OCI-LY3 (cell line): Measurements from ENCODE around the gene HS6ST1.

Source experiments
- H2AFZ ChIP-seq: fragments of 200-600, 300-600 bp; shearing (Covaris generic); 2 replicates; pipeline ENCODE4 v1.6.0; 2014; ENCODE audit warnings: antibody characterized with exemption, low read depth, low read length
- H3K27ac ChIP-seq: fragments of 200-600, 300-600 bp; sonication (generic); 2 replicates; pipeline ENCODE4 v1.5.1; 2014; ENCODE audit warnings: mild to moderate bottlenecking, low read length, moderate library complexity, mixed read lengths
- H3K27me3 ChIP-seq: fragments of 200-600, 300-600 bp; sonication (generic); 2 replicates; pipeline ENCODE4 v1.6.1; 2014; ENCODE audit warnings: low read depth, low read length, mixed read lengths
- H3K36me3 ChIP-seq: fragments of 200-600, 300-600 bp; sonication (generic); replicated peaks from 2 replicates; pipeline ENCODE3; 2014; ENCODE audit warnings: low read depth, low read length, mixed read lengths
- H3K4me1 ChIP-seq: fragments of 300-600, 200-600 bp; sonication (generic); 2 replicates; pipeline ENCODE4 v1.6.1; 2014; ENCODE audit warnings: low read length, mixed read lengths
- H3K4me2 ChIP-seq: fragments of 200-600, 300-600 bp; sonication (generic); 2 replicates; pipeline ENCODE4 v1.6.1; 2014; ENCODE audit warnings: low read length, mixed read lengths
- H3K4me3 ChIP-seq: fragments of 300-600, 200-600 bp; sonication (generic); 2 replicates; pipeline ENCODE4 v1.5.1; 2014; ENCODE audit warnings: antibody characterized with exemption, mild to moderate bottlenecking, low read length, moderate library complexity
- H3K79me2 ChIP-seq: fragments of 300-600, 200-600 bp; shearing (Covaris generic); 2 replicates; pipeline ENCODE4 v1.6.1; 2014; ENCODE audit warnings: mild to moderate bottlenecking, low read length, mixed read lengths
- H3K9ac ChIP-seq: fragments of 300-600, 200-600 bp; shearing (Covaris generic); 2 replicates; pipeline ENCODE4 v1.6.0; 2014; ENCODE audit warnings: mild to moderate bottlenecking, low read length, moderate library complexity
- H3K9me3 ChIP-seq: fragments of 200-600, 300-600 bp; shearing (Covaris generic); 2 replicates; pipeline ENCODE4 v1.6.1; 2014; ENCODE audit warnings: low read length, mixed read lengths; ENCODE audit not compliant: insufficient read depth
- H4K20me1 ChIP-seq: fragments of 200-600, 300-600 bp; sonication (generic); 2 replicates; pipeline ENCODE4 v1.6.1; 2016; ENCODE audit warnings: low read length, mixed read lengths; ENCODE audit not compliant: insufficient read depth
- EZH2phosphoT487 ChIP-seq: fragments of 200-600 bp; shearing (Covaris generic); IDR thresholded peaks from 2 replicates; pipeline ENCODE4 v1.6.1; 2018; ENCODE audit warnings: antibody characterized with exemption, mixed run types, low read depth
- TF ChIP-seq, protein P1 (sequence below): fragments of 200-600, 300-600 bp; sonication (generic); IDR thresholded peaks from 2 replicates; pipeline ENCODE4 v1.5.1; 2014; ENCODE audit warnings: antibody characterized with exemption, low read length, low read depth

Gene HS6ST1

DNA sequence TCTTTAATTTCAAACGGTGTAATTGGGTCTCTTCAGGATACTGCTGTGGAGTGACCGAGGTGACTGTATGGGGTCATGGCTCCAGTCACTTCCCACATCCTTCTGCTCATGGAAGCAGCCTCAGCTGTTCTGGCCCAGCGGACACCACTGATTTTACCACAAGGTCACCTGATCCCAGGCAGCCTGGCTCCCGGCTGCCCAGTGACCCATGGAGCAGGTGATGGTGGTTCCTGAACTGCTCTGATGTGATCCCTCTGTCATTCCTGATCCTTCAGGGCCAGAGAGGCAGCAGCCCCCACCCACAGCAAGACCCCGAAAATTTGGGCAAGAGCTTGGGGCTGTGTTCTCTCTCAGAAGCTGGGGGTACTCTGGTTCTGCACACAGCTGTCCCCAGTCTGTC is 35.5 kb upstream of the HS6ST1 start:
- Histone ChIP-seq H3K4me2 (no peak overlapping the region), H3K27ac (no peak overlapping the region), H3K4me1 (no peaks in the 10 kb centered on the region), H3K9me3 (no peaks in the 10 kb centered on the region; the same call in 1 of the 2 replicates), H4K20me1 (no peaks in the 10 kb centered on the region), H3K36me3 (no peaks in the 10 kb centered on the region), H3K9ac (no peak overlapping the region), H3K79me2 (no peaks in the 10 kb centered on the region), H3K4me3 (no peak overlapping the region), H2AFZ (no peak overlapping the region), H3K27me3 (no peaks in the 10 kb centered on the region)
- TF ChIP-seq, protein P1, sequence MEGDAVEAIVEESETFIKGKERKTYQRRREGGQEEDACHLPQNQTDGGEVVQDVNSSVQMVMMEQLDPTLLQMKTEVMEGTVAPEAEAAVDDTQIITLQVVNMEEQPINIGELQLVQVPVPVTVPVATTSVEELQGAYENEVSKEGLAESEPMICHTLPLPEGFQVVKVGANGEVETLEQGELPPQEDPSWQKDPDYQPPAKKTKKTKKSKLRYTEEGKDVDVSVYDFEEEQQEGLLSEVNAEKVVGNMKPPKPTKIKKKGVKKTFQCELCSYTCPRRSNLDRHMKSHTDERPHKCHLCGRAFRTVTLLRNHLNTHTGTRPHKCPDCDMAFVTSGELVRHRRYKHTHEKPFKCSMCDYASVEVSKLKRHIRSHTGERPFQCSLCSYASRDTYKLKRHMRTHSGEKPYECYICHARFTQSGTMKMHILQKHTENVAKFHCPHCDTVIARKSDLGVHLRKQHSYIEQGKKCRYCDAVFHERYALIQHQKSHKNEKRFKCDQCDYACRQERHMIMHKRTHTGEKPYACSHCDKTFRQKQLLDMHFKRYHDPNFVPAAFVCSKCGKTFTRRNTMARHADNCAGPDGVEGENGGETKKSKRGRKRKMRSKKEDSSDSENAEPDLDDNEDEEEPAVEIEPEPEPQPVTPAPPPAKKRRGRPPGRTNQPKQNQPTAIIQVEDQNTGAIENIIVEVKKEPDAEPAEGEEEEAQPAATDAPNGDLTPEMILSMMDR, result no peak
- TF ChIP-seq EZH2phosphoT487, result no peak

DNA sequence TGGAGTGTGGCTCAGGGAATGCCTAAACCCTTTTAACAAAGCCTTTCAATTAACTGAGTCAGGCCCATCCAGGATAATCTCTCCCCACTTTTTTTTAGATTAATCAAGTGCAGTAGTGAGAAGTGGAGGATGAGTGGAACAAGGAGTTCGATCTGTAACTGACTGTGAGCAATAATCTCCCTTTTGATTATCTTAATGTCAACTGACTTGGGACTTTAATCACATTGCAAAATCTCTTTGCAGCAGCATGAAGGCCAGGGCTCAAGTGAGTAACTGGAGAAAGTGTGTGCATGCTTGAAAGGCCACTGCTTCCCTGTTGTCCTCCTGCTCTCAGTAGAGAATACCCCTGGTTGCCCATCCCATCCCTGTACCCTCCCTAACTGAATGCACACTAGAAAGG is 32.1 kb upstream of the HS6ST1 start:
- TF ChIP-seq, protein P1, result no peak
- TF ChIP-seq EZH2phosphoT487, result no peak

DNA sequence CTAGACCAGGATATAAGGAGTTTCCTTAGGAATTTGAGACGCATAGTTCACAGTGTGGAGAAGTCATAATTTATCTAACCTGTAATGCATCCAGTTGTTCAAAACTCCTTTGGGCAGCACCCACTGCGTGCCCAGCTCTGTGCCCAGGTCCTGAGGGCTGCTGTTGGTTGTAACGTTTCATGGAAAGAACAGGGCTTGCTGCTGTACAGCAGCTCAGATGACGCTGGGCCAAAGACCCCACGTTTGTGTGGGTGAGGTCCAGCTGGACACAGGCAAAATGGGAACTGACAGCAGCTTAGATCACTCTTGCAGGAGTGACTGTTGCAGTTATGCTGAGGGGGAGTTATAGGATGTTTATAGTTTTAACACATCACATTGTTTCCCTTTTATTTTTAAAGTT is 30.0 kb upstream of the HS6ST1 start:
- H3K79me2 ChIP-seq, result no peaks in the 10 kb centered on the region
- no peak for TF ChIP-seq EZH2phosphoT487
- TF ChIP-seq, protein P1, result no peak
- no peak overlapping the region for H3K9ac ChIP-seq
- H3K36me3 ChIP-seq, result no peaks in the 10 kb centered on the region
- H3K9me3 ChIP-seq, result no peaks in the 10 kb centered on the region; the same call in 1 of the 2 replicates
- H4K20me1 ChIP-seq, result no peaks in the 10 kb centered on the region
- no peaks in the 10 kb centered on the region for H3K4me1 ChIP-seq
- no peaks in the 10 kb centered on the region for H3K27me3 ChIP-seq
- no peak overlapping the region for H2AFZ ChIP-seq
- H3K27ac ChIP-seq, result no peak overlapping the region
- no peak overlapping the region for H3K4me3 ChIP-seq
- H3K4me2 ChIP-seq, result no peak overlapping the region

More for the DNA sequence above, 32.1 kb upstream of the HS6ST1 start:
- Histone ChIP-seq H3K79me2 (no peaks in the 10 kb centered on the region), H3K36me3 (no peaks in the 10 kb centered on the region), H4K20me1 (no peaks in the 10 kb centered on the region), H3K9ac (no peak overlapping the region), H3K9me3 (no peaks in the 10 kb centered on the region; the same call in 1 of the 2 replicates), H3K4me2 (no peak overlapping the region), H3K4me1 (no peaks in the 10 kb centered on the region), H3K4me3 (no peak overlapping the region), H3K27me3 (no peaks in the 10 kb centered on the region), H2AFZ (no peak overlapping the region), H3K27ac (no peak overlapping the region)

DNA sequence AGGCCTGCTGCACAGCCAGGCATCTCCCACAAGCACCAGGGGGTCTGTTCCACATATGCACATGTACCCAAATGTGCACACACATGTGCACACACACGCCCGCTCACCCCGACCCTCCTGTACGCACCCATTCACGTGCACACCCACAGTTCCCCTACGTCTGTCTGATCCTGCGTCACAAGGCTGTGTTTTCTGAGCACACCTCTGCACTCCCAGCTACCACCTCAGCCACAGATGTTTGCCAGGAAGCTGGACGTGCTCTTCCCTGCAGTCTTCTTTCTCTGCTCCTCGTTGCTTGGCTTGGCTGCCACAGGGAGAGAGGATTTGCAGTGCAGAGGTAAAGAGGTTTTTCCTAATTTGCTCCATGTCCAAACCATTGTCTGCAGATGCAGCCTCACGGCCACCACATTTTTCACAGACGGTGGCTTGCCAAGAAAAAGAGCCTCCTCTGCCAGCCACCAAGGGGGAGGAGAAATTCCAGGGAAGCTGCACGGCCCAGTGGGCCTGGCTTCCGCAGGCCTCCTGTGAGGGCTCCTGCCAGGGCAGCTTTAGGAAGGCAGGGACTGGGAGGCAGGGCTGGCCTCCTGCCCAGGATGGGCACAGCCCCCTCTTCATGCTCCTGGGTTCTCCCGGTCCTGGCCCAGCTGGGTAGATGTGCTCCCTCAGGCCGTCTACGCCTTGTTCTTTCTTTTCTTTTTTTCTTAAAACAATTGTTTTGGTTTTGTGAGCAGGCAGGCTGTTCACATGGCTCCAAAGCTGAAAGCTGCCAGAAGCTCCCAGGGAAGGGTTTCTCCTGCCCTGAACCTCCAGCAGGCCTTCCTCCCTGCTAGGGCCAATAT is 29.3 kb upstream of the HS6ST1 start:
- Histone ChIP-seq H3K9ac (no peak overlapping the region), H3K4me2 (no peak overlapping the region), H2AFZ (no peak overlapping the region), H3K4me3 (no peak overlapping the region), H3K79me2 (no peaks in the 10 kb centered on the region), H4K20me1 (no peaks in the 10 kb centered on the region), H3K27ac (no peak overlapping the region), H3K9me3 (no peaks in the 10 kb centered on the region; the same call in 1 of the 2 replicates), H3K4me1 (no peaks in the 10 kb centered on the region), H3K36me3 (no peaks in the 10 kb centered on the region), H3K27me3 (no peaks in the 10 kb centered on the region)
- no peak for TF ChIP-seq EZH2phosphoT487
- TF ChIP-seq, protein P1, result no peak
